Loucy (cell line): ENCODE measurements around the gene TM2D3.

Experiments used
- H2AFZ ChIP-seq: fragments of 200-600 bp; sonication (generic); 2 replicates; pipeline ENCODE4 v1.6.0; 2016; ENCODE audit warnings: antibody characterized with exemption, mild to moderate bottlenecking, low read length, moderate library complexity
- H3F3A ChIP-seq: fragments of 200-600 bp; 2 replicates; pipeline ENCODE4 v1.6.0; 2016; ENCODE audit warnings: antibody characterized with exemption, low read depth, mild to moderate bottlenecking
- H3K27me3 ChIP-seq: fragments of 200-600 bp; sonication (generic); 2 replicates; pipeline ENCODE4 v1.6.1; 2014; ENCODE audit warnings: low read length, mild to moderate bottlenecking; ENCODE audit not compliant: insufficient read depth, poor library complexity, severe bottlenecking
- H3K36me3 ChIP-seq: fragments of 200-600 bp; sonication (generic); 2 replicates; pipeline ENCODE4 v1.6.1; 2016; ENCODE audit warnings: low read length; ENCODE audit not compliant: insufficient read depth
- H3K4me1 ChIP-seq: fragments of 200-600 bp; sonication (generic); 2 replicates; pipeline ENCODE4 v1.5.1; 2014; ENCODE audit warnings: low read length, mild to moderate bottlenecking; ENCODE audit not compliant: insufficient read depth, poor library complexity, severe bottlenecking
- H3K4me2 ChIP-seq: fragments of 200-600 bp; sonication (generic); 2 replicates; pipeline ENCODE4 v1.6.0; 2014; ENCODE audit warnings: antibody characterized with exemption, low read length, low read depth, mild to moderate bottlenecking; ENCODE audit not compliant: poor library complexity, severe bottlenecking
- H3K4me3 ChIP-seq: fragments of 200-600 bp; sonication (generic); 2 replicates; pipeline ENCODE4 v1.5.1; 2014; ENCODE audit warnings: low read length, mild to moderate bottlenecking, mixed read lengths; ENCODE audit not compliant: poor library complexity, severe bottlenecking
- H3K79me2 ChIP-seq: fragments of 200-600 bp; sonication (generic); 2 replicates; pipeline ENCODE4 v1.6.1; 2014; ENCODE audit warnings: low read length; ENCODE audit not compliant: insufficient read depth
- H3K9ac ChIP-seq: fragments of 200-600 bp; sonication (generic); 2 replicates; pipeline ENCODE4 v1.6.0; 2014; ENCODE audit warnings: mild to moderate bottlenecking, low read depth, low read length, moderate library complexity; ENCODE audit not compliant: poor library complexity, severe bottlenecking
- H3K9me2 ChIP-seq: fragments of 200-600 bp; sonication (generic); replicated peaks from 2 replicates; pipeline ENCODE4 v1.6.1; 2016; ENCODE audit warnings: low read depth, low read length, mixed read lengths
- H3K9me3 ChIP-seq: fragments of 200-600 bp; sonication (generic); 2 replicates; pipeline ENCODE4 v1.6.1; 2014; ENCODE audit warnings: mild to moderate bottlenecking, antibody characterized with exemption, low read length, low read depth; ENCODE audit not compliant: insufficient read depth
- H4K20me1 ChIP-seq: fragments of 200-600 bp; sonication (generic); 2 replicates; pipeline ENCODE4 v1.6.0; 2014; ENCODE audit warnings: antibody characterized with exemption, low read length, mild to moderate bottlenecking; ENCODE audit not compliant: insufficient read depth, poor library complexity, severe bottlenecking
- EZH2phosphoT487 ChIP-seq: fragments of 200-600 bp; IDR thresholded peaks from 2 replicates; pipeline ENCODE4 v1.6.1; 2018; ENCODE audit warnings: antibody characterized with exemption, mild to moderate bottlenecking, moderate library complexity, borderline replicate concordance
- TF ChIP-seq, protein P1 (sequence below): fragments of 200-600 bp; sonication (generic); conservative IDR thresholded peaks from 2 replicates; pipeline ENCODE4 v1.5.1; 2014; ENCODE audit warnings: mild to moderate bottlenecking, antibody characterized with exemption, low read length

The TM2D3 gene

DNA sequence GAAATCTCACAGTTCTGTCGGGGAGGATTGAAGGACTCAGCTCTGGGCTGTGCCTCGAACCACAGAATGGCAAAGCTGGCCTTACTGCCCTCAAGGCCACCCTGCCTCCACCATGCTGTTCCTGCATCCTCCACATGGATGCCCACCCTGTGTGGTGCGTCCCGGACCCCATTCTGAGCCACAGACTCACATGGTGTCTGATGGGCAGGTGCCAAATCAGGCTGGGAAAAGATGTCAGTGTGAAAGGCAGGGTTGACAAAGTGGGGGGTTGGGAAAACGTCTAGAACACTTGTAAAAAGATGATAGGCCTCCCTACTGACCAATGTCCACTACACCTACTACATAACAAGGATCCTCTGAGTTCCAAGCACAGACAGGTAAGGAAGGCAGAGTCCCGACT, 49.4 kb downstream of the TM2D3 start:
- Histone ChIP-seq H3K36me3 (no peaks in the 10 kb centered on the region), H3K4me3 (no peak overlapping the region), H3K4me1 (peaks cover 5% of the 10 kb centered on the region), H3K9ac (no peak overlapping the region), H3K9me3 (peaks cover 6% of the 10 kb centered on the region; the same call in 1 of the 2 replicates), H3K4me2 (no peak overlapping the region), H4K20me1 (no peaks in the 10 kb centered on the region), H3K79me2 (no peaks in the 10 kb centered on the region), H2AFZ (no peak overlapping the region), H3K27me3 (no peaks in the 10 kb centered on the region), H3F3A (no peaks in the 10 kb centered on the region), H3K9me2 (no peaks in the 10 kb centered on the region)
- no peak for TF ChIP-seq EZH2phosphoT487
- TF ChIP-seq, protein P1, sequence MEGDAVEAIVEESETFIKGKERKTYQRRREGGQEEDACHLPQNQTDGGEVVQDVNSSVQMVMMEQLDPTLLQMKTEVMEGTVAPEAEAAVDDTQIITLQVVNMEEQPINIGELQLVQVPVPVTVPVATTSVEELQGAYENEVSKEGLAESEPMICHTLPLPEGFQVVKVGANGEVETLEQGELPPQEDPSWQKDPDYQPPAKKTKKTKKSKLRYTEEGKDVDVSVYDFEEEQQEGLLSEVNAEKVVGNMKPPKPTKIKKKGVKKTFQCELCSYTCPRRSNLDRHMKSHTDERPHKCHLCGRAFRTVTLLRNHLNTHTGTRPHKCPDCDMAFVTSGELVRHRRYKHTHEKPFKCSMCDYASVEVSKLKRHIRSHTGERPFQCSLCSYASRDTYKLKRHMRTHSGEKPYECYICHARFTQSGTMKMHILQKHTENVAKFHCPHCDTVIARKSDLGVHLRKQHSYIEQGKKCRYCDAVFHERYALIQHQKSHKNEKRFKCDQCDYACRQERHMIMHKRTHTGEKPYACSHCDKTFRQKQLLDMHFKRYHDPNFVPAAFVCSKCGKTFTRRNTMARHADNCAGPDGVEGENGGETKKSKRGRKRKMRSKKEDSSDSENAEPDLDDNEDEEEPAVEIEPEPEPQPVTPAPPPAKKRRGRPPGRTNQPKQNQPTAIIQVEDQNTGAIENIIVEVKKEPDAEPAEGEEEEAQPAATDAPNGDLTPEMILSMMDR, result no peak

DNA sequence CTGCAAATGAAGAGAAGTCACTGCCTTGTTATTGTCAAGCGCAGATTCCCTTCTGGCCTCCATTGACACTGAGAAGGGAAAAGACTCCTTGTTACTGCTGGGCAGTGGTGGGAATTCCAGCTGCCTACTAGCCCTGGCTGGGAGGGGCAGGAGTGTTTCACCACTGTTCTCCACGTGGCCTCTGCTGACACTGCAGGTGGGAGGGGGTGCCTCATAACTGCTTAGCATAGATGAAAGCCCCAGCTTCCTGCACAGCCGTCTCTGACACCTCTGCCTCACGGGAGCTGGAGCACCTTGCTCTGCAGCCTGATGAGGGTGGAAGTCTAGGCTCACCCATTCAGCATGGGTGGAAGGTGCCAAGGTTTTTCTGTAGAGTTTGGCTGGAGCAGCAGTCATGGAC, 52.1 kb downstream of the TM2D3 start:
- Histone ChIP-seq H3K27me3 (no peaks in the 10 kb centered on the region), H4K20me1 (no peaks in the 10 kb centered on the region), H2AFZ (no peak overlapping the region), H3K36me3 (no peaks in the 10 kb centered on the region), H3K9me3 (peaks cover 18% of the 10 kb centered on the region; the same call in 1 of the 2 replicates), H3K4me1 (peaks cover 5% of the 10 kb centered on the region), H3F3A (no peaks in the 10 kb centered on the region), H3K4me2 (peak overlapping the region; percentile 7), H3K4me3 (no peak overlapping the region), H3K9me2 (no peaks in the 10 kb centered on the region), H3K79me2 (no peaks in the 10 kb centered on the region), H3K9ac (no peak overlapping the region)
- no peak for TF ChIP-seq EZH2phosphoT487
- TF ChIP-seq, protein P1, result no peak

DNA sequence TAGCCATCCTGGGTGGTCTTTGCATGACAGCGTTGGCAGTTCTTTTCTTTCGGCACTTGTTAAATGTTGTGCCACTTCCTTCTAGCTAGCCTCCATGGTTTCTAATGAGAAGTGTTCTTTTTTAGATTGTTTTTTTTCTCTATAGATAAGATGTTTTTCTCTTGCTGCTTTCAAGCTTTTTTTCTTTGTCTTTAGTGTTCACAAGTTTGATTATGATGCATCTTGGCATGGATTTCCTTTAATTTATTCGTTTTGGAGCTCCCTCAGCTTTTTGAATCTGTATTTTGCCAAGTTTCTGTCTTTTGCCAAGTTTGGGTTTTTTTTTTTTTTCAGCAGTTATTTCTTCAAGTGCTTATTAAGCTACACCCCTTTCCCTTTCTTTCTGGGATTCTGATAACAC, 53.1 kb downstream of the TM2D3 start:
- no peak for TF ChIP-seq EZH2phosphoT487
- TF ChIP-seq, protein P1, result no peak
- no peak overlapping the region for H2AFZ ChIP-seq
- H4K20me1 ChIP-seq, result no peaks in the 10 kb centered on the region
- peaks cover 5% of the 10 kb centered on the region for H3K4me1 ChIP-seq
- H3K79me2 ChIP-seq, result no peaks in the 10 kb centered on the region
- no peaks in the 10 kb centered on the region for H3K27me3 ChIP-seq
- peaks cover 13% of the 10 kb centered on the region; the same call in 1 of the 2 replicates for H3K9me3 ChIP-seq
- no peaks in the 10 kb centered on the region for H3F3A ChIP-seq
- no peaks in the 10 kb centered on the region for H3K9me2 ChIP-seq
- no peak overlapping the region for H3K4me2 ChIP-seq
- H3K9ac ChIP-seq, result no peak overlapping the region
- H3K4me3 ChIP-seq, result no peak overlapping the region
- H3K36me3 ChIP-seq, result no peaks in the 10 kb centered on the region
